ENCODE data around the gene CKS1B. TPM values are rescaled to one million over a fixed set of nuclear protein-coding genes. Genes with fewer than 3 reads are reported as not detected.

CKS1B gene
- total and polyA plus RNA-seq, 9 of the 15 experiments (the other 6 are each of a cell fraction or from before 2014, with no cell fraction given), result 215 to 1,103 (median 460) TPM

GRCh38 chr1:154999571-155000410 lies 25.3 kb downstream of the CKS1B start (continued):
- no peak; the same call in 1 of the 2 replicates for TF ChIP-seq ZBTB2 (IDR thresholded peaks at IDR 0.05)
- no peak for TF ChIP-seq TCF15 (CRISPR knock-in tag; IDR thresholded peaks at IDR 0.05)
- no peak for TF ChIP-seq RBM17 (IDR thresholded peaks at IDR 0.05; ENCODE audit: borderline replicate concordance, low read depth, low read length)
- TF ChIP-seq ZBTB5 (IDR thresholded peaks at IDR 0.05), result no peak
- 0 out of 2 replicates have a peak, but pooled peaks have one; percentile 36 for TF ChIP-seq ZBTB1 (CRISPR knock-in tag; IDR thresholded peaks at IDR 0.05; ENCODE audit: borderline replicate concordance, low read depth)
- TF ChIP-seq CCNT2 (IDR thresholded peaks at IDR 0.05; ENCODE audit: borderline replicate concordance, extremely low read depth, insufficient read length, low read depth, low read length), result no peak
- no peak for TF ChIP-seq ZBTB33 (CRISPR knock-in tag; IDR thresholded peaks at IDR 0.05)
- no peak for TF ChIP-seq CHD2 (IDR thresholded peaks at IDR 0.05; ENCODE audit: low read depth, low read length)
- no peak for TF ChIP-seq KDM4B (IDR thresholded peaks at IDR 0.05; ENCODE audit: borderline replicate concordance in 2 of 2, low read depth in 1 of 2)
- TF ChIP-seq NR3C1 (CRISPR knock-in tag; IDR thresholded peaks at IDR 0.05), result no peak
- no peak for TF ChIP-seq STAT5A (IDR thresholded peaks at IDR 0.05; ENCODE audit: borderline replicate concordance, low read length)
- no peak for TF ChIP-seq ZNF175 (CRISPR knock-in tag; IDR thresholded peaks at IDR 0.05; ENCODE audit: low read depth)
- TF ChIP-seq ZNF263 (CRISPR knock-in tag; IDR thresholded peaks at IDR 0.05; ENCODE audit: borderline replicate concordance), result no peak
- TF ChIP-seq NFRKB (IDR thresholded peaks at IDR 0.05; ENCODE audit: low read depth), result peak; percentile 68
- peak; percentile 3; the same call in 1 of the 2 replicates for TF ChIP-seq GABPA (tag; conservative IDR thresholded peaks at IDR 0.05; ENCODE audit: low read depth)
- no peak for TF ChIP-seq ETV5 (CRISPR knock-in tag; IDR thresholded peaks at IDR 0.05; ENCODE audit: low read depth)
- TF ChIP-seq SRF (CRISPR knock-in tag; IDR thresholded peaks at IDR 0.05), result no peak
- no peak for TF ChIP-seq ID3 (CRISPR knock-in tag; IDR thresholded peaks at IDR 0.05)
- TF ChIP-seq ID3 (tag; IDR thresholded peaks at IDR 0.05), result peak; percentile 68
- TF ChIP-seq ZNF445 (CRISPR knock-in tag; IDR thresholded peaks at IDR 0.05; ENCODE audit: low read depth), result no peak
- TF ChIP-seq HNRNPUL1 (IDR thresholded peaks at IDR 0.05; ENCODE audit: low read length), result no peak
